ENCODE measurements around the gene CRYL1.

Gene CRYL1

DNA sequence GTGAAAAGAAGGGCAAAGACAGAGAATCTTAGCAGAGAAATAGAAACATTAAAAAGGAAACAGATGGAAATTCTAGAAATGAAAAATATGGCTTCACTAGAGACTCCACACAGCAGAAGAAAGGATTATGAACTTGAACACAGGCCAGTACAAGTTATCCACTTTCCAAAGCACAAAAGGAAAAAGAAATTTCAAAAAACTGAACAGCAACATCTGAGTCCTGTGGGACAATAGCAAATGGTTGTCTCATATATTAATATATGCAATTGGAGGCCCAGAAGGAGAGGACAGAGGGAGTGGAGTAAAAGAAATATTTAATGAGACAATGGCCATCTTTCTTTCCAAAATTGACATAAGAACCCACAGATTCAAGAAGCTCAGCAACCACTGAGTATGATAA lies 151.8 kb downstream of the CRYL1 start:
- DNase-seq (ENCODE audit: low read depth, low spot score) = no peak

- no peak for DNase-seq (ENCODE audit: low read depth, low spot score)
These were observed 153.8 kb downstream of the CRYL1 start for GRCh38 chr13:20371825-20372224.

- no peak for DNase-seq (ENCODE audit: low read depth, low spot score)
These were observed 154.7 kb downstream of the CRYL1 start for GRCh38 chr13:20370815-20371421.

DNA sequence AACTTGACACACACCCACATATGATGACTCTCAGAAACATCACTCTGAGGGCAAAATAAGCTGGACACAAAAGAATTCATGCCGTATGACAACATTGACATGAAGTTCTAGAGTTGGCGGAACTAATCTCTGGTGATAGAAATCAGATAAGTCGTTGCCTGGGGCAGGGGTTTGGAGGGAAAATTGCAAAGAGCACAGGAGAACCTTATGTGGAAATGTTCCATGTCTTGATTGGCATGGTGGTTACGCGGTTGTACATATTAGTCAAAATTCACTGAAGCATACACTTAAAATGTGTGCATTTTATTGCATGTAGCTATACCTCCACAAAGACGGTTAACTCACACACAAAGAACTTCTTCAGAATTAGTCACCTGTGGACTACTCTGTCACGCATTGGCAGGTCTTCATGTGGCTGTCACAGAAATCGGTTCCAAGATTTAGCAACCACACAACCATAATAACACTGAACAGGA lies 155.7 kb downstream of the CRYL1 start:
- no peak for DNase-seq (ENCODE audit: low read depth, low spot score)

DNA sequence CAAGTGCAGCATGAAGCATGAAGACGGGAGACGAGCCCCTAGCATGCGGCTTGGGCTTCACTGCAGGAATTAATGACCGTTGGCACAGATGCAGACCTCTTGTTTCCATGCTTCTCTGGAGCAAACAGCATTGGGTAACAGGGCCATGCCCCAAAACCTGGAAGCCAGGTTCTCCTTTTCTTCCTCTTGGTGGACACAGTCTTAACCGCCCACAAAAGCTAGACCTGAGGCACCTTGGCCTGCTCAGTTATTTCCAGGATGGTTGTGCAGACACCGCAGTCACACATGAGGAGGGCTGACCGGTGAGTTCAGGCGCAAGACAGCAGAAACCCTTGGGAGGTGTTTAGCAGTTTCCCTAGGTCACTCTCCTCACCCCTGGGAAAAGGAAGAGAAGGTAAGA lies 159.6 kb downstream of the CRYL1 start:
- no peak for DNase-seq (ENCODE audit: low read depth, low spot score)

DNA sequence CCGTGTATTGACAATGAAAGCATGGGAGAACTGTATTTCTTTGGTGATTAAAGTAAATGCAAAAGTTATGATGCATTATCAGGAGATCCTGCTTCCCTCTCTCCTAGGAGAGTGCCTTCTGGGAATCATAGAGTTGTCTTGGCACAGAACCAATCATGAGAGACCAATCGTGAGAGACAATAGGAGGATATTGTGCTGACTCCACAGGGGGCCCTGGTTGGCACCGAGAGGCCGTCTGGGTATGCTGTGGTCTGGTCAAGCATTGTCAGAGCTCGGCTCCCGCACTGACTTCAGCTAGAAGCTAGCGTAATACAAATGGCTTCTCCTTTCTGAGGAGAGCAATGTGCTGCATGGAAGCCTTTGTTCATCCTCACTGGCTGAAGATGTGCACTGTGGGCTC lies 162.1 kb downstream of the CRYL1 start:
- no peak for DNase-seq (ENCODE audit: low read depth, low spot score)

GRCh38 chr13:20363172-20363571 lies 162.5 kb downstream of the CRYL1 start:
- DNase-seq (ENCODE audit: low read depth, low spot score) = no peak

- DNase-seq (ENCODE audit: low read depth, low spot score) = no peak
These were observed 163.1 kb downstream of the CRYL1 start for GRCh38 chr13:20362484-20363041.

DNA sequence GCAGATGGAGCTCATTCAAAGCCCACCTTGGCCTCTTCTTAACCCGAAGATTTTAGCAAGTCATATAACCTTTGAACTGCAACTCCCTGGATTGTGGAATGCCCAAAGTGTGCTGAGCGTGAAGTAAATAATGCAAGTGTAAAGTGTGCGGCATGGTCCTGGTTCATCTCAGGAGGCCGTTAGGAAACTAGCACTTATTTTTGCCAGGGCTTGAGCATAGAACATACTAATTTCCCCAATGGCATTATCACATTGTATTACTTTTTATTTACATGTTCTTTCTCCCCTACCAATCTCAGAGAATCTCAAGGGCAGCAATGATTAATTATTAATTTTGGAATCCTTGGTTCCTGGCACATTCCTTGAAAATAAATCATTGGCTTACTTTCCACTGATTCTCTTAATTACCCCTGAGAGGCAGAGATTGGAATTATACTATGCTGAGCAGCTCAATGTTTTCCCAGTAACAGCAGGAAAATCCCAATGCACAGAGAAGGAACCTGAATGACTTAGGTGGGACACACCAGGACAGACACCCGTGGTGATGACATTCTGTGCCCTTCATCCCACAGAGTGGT lies 164.7 kb downstream of the CRYL1 start:
- DNase-seq (ENCODE audit: low read depth, low spot score) = no peak

DNA sequence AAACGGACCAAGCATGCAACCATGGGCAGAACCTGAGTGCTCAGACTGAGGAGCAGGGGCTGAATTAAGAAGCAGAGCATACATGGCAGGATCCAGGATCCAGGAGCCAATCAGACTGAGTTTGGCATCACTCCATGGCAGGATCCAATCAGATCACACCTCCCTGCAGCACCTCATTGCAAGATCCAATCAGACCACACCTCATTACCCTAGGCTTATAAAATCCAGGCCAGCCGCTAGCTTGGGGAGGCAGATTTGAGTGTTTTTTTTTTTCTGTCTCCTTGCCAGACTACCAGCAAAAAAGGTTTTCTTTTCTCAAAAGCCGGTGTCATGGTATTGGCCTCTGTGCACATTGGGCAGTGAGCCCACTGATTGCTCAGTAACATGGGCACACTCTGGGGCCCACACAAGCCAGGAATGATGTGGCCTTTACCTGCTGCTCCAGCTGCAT lies 165.6 kb downstream of the CRYL1 start:
- no peak for DNase-seq (ENCODE audit: low read depth, low spot score)

DNA sequence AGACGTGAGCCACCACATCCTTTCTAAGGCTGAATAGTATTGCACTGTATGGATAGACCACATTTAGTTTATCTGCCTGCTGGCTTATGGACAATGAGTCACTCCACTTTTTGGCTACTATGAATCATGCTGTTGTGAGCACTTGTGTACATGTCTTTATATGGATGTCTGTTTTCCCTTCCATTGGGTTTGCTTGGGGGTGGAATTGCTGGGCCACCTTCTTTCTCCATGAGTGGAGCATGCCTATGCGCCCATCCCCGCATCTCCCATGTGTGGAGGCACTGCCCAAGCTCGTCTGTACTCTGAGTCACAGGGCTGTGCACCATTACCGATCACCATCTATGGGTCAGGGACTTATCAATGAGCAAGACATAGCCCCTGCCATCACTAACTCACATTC lies 166.3 kb downstream of the CRYL1 start:
- peak; percentile 44 for DNase-seq (ENCODE audit: low read depth, low spot score)

DNA sequence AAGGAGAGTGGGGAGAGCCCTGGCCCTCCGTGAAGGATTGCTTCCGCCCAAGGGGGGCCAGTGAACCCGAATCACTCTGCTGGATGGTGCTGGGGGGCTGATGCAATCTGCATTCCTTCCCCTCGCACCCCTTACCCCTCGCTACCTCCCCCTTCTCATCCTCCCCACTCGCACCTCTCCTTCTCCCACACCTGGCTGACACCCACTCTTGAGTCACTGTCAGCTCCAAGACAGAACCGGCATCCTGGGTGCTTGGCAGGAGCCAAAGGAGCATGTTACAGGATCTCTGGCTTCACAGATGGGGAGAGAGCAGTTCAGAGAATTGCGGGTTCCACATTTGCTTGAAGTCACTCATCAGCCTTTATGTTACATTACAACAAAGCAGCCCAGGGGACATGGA lies 167.6 kb downstream of the CRYL1 start:
- DNase-seq (ENCODE audit: low read depth, low spot score) = no peak

DNA sequence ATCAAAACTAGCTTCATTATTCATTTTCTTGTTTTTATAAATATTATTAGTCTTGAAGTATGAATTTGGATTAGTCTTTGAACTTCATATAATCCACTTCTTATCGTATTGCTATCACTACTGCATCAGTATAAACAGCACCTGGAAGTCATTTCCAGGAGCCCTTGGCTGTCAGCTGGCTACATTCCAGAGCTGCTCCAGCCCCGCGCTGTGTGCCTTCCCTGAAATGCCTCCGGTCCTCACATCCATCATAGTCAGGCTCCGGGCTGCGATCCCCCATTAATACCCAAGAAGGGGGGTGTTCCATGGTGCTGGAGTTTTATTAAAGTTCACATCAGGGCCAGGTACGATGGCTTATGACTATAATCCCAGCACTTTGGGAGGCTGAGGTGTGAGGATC lies 169.2 kb downstream of the CRYL1 start:
- no peak for DNase-seq (ENCODE audit: low read depth, low spot score)

DNA sequence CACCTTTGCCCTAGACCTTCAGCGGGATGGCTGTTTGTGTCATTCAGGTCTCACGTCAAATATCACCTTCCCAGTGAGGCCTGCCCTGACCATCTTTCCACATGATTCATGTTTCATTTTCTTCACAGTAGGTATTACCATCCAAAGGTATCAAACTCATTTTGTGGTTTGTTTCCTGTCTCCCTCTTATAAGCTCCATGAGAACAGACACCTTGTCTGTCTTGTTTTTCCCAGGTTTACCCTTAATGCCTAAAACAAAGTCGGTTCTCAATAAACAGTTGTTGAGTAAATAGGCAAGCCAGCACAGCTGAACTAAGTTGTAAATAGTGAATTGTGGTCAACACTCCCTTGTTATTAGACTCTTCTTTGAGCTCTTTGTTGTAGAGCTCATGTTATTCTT lies 170.9 kb downstream of the CRYL1 start:
- DNase-seq (ENCODE audit: low read depth, low spot score) = no peak

DNA sequence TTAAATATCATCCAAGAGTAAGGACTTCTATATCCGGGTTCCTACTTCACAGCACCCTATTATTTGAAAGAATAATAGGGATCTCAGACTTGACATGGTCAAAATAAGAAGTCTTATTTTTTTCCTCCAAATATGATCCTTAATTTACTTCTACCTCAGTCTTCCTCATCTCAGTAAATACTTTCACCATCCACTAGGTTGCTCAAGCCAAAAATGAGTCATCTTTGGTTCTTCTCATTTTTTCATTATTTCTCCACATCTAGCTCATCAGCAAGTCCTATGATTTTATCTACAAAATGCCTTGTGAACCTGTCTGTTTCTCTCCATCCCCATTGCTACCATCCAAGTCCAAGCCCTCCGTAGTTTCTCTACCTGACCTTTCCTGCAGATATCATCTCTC lies 171.7 kb downstream of the CRYL1 start:
- DNase-seq (ENCODE audit: low read depth, low spot score) = no peak
